CD4-positive, alpha-beta T cell treated with Interleukin-15 for 4 hours (primary cell): ENCODE measurements around the gene ATP8B3.

Experiments used
- DNase-seq: peaks from one replicate; pipeline ENCODE4 v3.0.0-alpha.2; 2020; ENCODE audit warnings: low spot score

Gene ATP8B3

DNA sequence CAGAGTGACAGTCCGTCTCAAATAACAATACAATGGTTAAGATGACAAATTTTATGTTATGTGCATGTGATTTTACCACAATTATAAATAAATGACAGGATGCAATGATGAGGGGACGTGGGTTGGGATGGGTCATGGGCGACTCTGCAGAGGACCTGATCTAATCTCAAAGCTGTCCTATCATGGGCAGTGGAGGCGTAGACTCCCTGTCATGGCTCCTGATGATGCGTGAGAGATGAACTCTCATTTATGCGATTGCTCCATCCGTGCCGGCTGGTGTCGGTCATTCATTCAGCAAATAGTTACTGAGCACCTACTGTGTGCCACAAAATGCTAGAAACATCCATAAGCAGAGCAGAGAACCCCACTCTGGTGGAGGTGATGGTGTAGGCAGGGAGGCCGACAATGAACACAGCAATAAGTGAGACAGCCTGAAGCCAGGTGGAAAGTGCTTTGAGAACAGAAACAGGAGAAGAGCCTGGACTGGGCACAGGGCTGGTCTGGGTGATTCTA, 37.9 kb upstream of the ATP8B3 start:
- DNase-seq: no peak

DNA sequence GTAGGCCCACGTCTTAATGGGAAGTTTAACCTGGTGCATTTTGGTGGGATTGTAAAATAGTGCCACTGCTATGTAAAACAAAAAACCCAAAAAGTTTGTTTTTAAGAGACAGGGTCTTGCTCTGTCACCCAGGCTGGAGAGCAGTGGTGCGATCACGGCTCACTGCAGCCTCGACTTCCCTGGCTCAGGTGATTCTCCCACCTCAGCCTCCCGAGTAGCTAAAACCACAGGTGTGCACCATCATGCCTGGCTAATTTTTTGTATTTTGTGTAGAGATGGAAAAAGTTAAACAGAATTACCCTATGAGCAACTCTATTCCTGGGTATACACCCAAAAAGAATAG, 37.0 kb upstream of the ATP8B3 start:
- DNase-seq: no peak

DNA sequence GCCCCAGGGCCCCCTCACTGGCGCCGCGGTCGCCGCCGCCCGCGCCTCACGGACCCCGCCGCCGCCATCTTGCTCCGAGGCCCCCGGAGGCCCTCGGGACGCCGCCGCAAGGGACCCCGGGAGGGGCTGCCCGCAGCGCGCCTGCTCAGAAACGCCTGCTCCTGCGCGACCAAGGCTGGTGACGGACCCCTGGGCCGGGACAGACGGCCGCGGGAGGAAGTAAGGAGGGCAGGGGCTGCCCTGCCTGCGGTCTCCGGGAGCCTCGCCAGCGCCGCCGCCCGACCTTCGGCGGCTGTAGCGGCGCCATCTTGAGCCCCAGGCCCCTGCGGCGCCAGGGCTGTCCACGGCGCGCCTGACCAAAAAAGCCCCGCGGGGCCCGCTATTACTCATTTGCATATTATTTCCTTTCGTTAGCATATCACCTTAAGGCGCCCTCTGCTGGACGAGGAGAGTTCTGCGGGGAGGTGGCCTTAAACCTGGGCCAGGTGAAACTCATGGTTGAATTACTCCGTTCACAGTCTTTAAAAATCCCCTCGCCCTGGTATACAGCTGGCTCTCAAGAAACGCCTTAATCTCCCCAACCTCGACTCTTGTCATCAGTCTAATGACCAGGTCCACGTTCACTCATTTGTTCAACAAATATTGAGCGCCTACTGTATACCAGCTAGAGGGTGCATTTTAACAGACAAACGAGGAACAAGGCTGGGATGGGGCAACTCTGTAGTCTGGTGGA, 36.5 kb upstream of the ATP8B3 start, which contains the start of gene REXO1:
Gene REXO1, minus strand, starts transcription at position 85 of the 733 bp plus-strand sequence. CDS start 125 bp downstream, outside the sequence.
- peak; percentile 99 for DNase-seq

DNA sequence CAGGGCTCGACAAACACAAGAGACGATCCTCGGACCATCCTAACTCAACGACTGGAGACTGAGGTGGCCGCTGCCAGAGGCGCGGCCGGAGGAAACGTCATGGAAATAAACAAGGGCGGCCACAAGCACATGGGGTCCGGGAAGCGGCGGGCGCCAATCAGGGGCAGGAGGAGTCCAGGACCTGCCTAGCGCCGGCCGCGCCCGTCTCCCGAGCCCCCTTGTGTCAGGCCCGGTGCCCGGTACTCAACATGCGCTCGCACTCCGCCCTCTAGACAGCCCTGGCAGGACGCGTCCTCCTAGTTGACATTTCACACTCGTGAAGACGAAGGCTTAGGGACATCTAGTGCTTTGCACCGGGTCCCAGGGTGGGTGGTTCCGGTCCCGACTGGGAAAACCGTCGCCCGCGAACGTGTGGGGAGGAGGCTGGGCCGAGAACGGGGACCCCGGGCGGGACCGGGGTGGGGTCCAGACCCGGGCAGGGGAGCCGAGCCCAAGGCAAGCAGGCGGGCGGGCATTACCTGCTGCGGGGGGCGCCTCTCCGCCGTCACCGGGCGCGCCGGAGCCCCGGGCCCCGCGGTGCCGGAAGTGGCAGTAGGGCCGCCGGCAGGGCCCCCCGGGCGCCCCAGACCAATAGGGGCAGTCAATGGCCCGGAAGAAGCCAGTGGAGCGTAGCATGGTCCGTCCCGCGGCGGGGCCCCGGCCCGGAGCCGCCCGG, 35.8 kb upstream of the ATP8B3 start:
- DNase-seq: no peak

DNA sequence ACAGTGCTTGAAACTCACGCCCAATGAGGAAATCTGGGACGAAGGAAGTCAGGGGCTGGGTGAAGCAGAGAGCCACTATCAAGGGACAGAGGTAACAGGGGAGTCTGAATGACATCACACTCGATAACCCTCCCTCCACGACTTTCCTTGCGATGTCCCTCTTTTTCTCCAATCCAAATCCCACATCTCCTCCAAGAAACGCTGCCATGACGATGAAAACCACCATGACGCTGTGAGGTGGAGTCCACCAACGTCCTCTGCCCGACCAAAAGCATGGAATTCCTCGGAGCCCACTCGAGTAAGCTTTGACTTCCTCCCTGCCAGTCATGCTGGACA, 35.2 kb upstream of the ATP8B3 start:
- DNase-seq: no peak

DNA sequence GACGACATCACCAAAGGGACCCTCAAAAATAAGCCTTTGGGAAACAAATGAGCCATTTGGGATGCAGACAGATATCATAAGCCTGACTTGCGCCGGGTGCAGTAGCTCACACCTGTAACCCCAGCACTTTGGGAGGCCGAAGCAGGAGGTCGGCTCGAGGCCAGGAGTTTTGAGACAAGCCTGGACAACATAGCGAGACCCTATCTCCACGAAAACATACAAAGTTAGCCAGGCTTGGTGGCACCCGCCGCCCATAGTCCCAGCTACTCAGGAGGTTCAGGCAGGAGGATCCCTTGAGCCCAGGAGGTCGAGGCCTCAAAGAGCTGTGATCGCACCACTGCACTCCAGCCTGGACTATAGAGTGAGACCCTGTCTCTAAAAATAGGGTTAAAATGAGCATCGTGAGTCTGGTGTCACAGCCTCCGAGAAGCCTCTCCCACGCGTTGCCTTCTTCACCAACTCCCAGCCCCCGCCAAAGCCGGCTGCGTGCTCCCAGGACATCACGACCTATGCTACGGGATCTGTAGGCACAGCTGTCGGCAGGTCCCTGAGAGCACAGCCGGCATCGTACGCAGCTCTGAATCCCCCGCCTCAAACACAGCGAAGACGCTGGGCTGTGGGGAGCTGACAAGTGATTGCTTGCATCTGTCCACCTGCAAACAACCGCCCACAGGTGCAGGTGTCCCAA, 34.6 kb upstream of the ATP8B3 start:
- no peak for DNase-seq

DNA sequence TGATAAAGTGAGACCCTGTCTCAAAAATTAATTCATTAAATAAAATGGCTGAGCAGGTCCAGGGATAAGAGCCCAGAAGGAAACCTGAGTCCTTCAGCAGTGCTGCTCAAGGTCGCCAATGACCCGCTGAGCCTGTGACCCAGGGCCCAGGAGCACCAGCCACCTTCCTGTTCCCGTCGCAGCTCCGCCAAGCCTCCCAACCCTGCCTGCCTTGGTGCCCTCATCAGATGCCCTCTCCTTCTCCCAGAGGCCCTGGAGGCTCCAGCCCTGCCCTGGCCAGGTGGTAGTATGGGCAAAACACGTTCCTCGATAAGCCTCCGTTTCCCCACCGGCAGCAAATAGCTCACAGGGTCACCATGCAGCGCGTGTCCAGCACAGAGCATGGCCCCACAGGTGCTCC, 33.6 kb upstream of the ATP8B3 start:
- DNase-seq: no peak

DNA sequence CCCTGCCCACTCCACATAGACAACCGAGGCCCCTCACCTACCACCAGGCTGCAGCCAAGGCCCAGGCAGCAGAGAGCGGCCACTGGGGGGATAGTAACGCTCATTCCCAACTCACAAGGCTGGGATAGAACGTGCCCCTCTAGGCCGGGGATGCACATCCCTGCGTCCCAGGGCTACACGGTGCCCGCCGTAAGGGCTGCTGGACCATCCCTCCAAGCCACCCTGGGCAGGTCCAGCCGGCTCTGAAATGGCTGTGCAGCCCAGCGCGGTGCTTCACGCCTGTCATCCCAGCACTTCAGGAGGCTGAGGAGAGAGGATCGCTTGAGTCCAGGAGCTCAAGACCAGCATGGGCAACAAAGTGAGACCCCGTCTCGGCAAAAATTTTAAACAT, 33.0 kb upstream of the ATP8B3 start:
- DNase-seq: no peak

DNA sequence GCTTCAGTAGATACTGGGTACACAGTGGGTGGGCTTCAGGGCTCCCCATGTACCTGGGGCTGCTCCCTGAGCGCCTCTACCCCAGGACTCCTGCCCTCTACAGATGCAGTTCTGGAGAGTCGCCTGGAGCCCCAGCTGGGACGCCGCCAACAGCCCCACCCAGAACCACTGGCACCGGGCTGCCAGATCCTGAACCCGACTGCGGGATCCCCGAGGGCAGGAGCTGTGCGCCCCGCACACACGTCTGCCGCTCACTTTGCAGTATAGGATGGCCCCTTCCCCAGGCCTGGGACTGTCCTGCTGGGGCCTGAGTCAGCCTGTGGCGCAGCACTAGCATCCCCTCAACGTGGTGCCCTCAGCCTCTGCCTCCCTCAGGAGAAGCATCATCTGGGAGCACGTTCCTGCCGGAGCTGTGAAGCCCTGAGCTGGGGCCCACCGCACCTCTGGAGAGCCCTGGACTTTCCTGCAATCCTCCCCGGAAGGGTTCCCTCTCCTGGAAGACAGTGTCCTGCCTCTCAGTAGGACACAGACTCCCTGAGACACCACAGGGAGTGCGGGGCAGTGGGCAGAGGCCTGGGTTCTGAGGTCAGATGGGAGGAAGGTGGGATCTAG, 32.5 kb upstream of the ATP8B3 start:
- no peak for DNase-seq

DNA sequence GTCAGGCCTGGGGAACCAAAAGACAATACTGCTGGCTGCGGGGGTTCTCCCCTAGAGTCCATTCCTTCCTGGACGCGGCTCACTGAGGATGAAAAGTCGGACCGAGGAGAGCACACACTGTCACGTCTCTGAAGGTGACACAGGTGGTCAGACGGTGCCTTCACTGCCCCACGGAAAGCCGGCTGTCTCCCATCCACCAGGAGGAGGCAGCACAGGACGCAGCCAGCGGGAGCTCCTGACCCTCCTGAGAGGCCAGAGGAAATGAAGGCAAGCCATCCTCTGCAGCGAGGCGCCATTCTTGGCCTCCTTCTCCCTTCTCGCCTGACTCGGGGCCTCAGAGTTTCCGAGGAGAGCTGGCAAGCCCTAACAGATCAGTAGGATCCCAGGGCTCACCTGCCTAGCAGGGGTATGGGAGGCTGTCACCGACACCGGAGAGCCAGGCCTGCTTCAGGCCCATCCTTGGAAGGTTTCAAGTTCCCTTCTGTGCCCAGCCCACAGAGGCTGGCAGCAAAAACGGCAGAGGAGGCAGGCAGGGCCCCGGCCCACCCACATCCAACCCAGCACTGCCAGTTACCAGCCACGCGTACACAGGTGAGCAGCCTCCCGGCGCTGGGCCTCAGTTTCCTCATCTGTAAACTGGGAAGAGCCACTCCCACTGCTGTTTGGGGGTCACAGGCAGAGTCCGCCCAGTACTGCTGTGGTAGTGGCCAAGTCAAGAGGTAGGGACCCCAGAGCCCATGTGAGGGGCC, 31.7 kb upstream of the ATP8B3 start:
- DNase-seq: no peak

DNA sequence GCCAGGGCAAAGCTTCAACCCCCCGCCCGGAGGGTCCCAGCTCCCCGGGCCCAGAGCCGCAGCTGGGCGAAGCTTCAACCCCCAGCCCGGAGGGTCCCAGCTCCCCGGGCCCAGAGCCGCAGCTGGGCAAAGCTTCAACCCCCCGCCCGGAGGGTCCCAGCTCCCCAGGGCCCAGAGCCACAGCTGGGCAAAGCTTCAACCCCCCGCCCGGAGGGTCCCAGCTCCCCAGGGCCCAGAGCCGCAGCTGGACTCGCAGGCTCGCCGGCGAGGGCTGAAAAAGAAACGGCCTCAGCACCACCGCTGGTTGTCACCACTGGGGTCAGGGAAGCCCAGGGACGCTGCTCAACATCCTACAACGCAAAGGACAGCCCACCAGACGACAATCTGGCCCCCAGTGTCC, 31.0 kb upstream of the ATP8B3 start:
- no peak for DNase-seq

DNA sequence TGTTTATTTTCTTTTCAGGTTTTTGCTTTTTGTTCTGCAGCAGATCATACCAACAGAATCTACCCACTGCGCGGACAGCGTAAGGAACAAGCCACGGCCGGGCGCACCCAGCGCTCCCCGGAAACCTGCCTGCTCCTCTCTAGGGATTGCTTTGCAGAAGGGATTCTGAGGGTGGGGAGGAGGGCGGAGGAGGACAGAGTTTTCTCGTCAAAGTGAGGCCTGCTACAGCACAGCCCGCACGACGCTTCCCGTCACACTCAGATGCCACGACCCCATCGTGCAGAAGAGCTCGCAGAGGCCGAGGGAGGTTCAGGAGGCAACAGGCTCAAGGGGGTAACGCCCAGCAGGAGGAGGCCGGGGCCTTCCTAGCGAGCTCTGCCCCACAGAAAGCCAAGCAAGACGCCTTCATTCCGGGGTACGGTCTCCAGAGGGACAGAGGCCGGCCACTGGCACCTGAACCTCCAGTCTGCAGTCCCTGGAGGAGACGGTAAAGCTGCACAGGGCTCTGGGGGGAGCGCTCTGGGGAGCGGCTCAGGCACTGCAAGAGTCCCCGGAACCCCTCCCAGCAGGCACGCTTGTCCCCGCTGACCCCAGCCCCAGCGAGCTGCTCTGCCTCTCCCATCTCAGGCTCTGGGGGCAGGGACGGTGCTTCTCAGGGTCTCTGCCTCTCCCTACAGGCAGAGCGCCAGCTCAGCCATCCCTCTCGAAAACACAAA, 29.3 kb upstream of the ATP8B3 start:
- no peak for DNase-seq

DNA sequence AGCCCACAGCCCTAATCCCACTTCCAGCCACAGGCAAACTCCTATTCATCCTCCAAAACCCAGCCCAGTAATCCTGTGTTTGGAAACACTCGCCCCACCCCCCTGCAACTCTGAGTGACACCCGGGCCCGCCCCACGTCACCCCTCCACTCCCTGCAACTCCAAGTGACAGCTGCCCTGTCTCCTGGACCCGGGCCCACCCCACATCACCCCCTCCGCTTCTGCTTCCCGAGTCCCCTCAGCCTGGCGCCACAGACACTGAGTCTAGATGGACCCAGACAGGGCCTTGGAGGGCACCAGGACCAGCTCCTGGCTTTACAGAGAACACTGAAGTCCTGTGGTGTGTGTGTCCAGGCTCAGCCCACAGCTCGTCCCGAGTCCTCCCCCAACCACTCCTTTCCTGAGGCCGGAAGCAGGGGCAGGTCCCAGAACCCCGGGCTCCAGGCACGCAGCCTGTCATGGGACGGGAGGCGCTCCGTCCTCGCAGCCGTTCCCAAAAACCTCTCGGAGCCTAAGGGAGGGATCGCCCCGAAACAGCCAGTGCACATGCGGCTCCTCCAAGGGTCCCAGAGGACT, 28.6 kb upstream of the ATP8B3 start:
- DNase-seq: no peak

DNA sequence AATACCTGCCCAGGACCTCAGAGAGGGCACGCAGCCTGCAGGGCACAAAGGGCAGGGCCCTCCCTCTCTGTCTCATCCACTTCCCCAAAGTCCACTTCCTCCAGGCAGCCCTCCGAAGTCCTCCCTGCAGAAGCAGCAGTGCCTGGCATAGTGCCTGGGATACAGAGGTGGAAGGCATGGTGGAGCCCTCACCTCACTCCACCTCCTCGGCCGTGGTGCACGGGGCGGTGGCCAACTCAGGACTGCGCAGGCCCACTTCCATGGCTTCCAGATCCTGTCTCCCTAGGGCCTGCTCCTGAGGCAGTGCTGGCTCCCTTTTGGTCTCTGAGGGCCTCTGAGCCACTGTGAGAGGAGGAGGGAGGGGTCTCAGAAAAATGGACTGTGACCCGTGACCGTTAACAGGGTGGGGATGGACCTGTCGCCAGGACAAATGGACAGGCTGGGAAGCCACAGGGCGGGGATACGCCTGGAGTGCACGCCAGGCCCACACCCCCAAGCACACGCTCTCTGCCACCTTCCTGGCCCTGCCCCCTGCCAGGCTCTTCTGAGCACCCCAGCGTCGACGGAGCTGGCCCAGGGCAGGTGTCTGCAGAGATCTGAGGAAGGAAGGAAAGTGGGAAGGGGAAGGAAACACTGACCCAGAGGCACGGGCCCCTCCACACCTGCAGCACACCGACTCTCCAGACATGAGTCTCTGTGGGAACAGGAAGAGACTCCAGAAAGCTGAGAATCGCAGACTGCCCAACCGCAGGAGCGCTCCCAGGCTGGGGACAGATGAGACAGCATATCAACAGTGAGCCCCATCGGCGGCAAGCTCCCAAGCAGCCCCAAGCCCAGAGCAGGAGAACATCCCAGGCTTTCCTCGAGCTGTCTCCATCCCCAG, 27.8 kb upstream of the ATP8B3 start:
- no peak for DNase-seq

DNA sequence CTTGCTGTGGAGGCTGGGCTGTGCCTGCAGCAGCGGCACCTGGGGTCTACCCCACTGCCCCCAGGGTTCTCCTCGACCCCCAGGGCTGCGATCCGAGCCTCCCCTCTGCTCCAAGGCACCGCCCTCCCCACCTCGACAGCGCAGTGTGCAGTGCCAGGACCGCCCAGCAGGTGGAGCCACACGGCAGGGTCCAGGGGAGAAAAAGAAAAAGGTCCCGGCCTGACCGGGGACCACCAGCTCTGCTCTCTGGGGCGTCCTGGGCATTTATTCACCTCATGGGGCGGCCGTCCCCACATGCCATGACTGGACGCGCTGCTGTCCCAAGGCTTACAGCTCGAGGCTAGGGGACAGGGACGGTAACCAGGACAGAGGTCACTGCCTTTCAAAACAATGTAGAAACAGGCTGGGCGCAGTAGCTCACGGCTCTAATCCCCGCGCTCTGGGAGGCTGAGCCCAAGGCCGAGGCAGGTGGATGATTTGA, 25.6 kb upstream of the ATP8B3 start:
- DNase-seq: peak; percentile 47

DNA sequence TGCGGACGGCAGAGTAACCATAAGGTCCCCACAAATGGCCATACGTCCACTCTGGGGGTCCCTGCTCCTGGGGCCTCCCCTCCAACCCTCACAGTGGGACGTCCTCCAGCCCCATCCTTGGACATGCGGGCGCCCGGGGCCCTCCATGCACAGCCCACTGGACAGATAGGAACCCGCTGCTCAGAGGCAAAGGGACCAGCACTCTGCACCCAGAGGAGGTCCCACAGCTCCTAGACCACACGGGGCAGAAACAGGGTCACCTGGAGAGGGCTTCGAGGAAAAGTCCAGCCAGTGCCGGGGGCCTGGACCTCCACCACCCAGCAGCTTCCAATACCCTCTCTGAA, 25.1 kb upstream of the ATP8B3 start:
- no peak for DNase-seq

DNA sequence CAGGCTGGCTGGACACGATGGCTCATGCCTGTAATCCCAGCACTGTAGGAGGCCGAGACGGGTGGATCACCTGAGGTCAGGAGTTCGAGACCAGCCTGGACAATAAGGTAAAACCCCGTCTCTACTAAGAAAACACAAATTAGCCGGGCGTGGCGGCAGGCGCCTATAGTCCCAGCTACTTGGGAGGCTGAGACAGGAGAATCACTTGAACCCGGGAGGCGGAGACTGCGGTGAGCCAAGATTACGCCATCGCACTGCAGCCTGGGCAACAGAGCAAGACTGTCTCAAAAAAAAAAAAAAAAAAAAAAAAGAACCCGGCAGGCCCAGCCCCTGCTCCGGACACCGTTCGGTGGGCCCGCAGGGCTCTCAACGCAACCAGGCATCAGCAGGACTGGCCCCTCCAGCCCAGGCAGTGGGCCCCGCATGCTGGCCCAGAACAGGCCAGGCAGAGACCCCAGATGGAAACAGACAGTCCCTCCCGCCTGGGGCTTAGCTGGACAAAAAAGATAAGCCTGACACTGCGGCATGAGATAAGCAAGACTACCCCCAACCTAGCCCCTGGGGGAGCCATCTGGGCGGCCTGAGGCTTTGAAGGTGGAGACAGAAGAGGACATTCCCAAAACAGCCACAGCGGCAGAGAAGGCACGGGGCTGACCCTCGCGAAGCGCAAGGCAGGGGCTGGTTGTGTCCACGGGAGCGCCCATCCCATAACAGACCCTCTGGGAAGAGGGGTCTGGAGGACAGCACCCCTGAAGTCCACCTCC, 24.6 kb upstream of the ATP8B3 start:
- DNase-seq: no peak

DNA sequence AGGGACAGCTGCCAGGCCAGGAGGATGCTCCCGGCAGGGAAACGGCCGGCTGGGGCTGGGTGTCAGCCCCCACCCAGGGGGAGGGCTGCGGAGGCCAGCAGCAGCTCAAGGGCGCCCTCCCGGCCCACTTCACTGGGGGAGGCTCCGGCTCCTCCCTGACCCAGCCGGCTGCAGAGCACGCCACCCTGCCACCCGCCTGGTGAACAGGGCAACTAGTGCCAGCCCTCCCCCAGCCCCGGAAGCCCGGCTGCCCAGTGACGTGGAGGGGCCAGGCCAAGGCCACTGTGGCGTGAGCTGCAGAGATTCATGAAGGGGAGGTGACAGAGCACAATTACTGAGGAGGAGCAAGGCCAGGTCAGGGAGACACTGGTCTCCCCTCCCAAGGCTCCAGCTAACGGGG, 21.5 kb upstream of the ATP8B3 start:
- no peak for DNase-seq

DNA sequence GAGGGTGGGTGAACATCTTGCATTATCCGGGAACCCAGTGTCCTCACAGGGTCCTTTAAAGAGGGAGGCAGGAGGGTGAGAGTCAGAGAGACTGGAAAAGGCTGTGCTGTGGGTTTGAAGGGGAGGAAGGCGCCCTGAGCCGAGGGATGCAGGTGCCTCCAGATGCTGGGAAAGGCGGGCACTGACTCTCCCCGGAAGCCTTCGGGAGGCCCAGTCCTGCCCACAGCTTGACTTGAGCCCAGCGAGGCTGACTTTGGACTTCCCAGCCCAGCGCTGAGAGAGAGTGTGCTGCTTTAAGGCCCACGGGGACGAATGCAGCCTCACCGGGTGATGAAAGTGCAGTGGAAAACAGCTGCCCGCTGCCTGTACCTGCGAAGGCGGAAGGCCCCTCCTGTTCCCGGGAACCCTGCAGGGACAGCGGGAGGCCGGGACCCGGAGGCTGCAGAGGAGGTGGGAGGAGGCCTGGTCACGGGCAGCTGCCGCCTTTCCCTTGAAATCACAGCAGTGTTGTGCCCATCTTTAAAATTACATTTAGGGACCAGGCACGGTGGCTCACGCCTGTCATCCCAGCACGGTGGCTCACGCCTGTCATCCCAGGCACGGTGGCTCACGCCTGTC, 20.1 kb upstream of the ATP8B3 start:
- no peak for DNase-seq
